ENCODE measurements around the gene NDUFS3. TPM values are rescaled to one million over a fixed set of nuclear protein-coding genes. Genes with fewer than 3 reads are reported as not detected.

NDUFS3 gene
- total and polyA plus RNA-seq, 2 of the 13 experiments (the other 11 are each of a cell fraction or from before 2014, with no cell fraction given), result 151 to 184 TPM

DNA sequence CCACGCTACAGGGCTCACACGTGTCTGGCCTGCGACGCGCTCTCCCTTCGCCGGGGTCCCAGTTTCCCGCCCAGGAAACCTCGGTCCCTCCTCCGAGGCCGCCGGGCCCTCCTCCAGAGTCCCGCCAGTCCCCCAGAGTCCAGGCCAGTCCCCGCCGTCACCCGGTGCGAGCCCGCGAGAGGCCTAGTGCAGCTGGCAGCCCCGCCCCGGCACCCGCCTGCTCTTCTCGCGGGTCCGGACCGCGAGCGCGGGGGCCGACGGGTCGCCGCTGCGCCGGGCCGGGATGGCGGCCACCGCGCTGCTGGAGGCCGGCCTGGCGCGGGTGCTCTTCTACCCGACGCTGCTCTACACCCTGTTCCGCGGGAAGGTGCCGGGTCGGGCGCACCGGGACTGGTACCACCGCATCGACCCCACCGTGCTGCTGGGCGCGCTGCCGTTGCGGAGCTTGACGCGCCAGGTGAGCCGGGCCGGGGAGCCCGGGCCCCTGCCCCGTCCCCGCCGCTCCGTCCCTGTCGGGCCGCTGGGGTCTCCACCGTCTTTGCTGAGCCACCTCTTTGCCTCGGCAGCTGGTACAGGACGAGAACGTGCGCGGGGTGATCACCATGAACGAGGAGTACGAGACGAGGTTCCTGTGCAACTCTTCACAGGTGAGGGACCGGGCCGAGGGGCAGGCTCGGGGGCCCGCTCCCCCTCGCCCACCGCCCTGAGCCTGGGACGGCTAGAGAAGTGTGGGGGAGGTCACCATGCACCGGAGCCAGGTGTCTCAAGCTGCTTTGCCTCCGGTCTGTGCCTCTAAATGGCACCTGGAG is 13.3 kb upstream of the NDUFS3 start, which contains the start of gene PTPMT1 (continued):
- TF ChIP-seq, protein P1, sequence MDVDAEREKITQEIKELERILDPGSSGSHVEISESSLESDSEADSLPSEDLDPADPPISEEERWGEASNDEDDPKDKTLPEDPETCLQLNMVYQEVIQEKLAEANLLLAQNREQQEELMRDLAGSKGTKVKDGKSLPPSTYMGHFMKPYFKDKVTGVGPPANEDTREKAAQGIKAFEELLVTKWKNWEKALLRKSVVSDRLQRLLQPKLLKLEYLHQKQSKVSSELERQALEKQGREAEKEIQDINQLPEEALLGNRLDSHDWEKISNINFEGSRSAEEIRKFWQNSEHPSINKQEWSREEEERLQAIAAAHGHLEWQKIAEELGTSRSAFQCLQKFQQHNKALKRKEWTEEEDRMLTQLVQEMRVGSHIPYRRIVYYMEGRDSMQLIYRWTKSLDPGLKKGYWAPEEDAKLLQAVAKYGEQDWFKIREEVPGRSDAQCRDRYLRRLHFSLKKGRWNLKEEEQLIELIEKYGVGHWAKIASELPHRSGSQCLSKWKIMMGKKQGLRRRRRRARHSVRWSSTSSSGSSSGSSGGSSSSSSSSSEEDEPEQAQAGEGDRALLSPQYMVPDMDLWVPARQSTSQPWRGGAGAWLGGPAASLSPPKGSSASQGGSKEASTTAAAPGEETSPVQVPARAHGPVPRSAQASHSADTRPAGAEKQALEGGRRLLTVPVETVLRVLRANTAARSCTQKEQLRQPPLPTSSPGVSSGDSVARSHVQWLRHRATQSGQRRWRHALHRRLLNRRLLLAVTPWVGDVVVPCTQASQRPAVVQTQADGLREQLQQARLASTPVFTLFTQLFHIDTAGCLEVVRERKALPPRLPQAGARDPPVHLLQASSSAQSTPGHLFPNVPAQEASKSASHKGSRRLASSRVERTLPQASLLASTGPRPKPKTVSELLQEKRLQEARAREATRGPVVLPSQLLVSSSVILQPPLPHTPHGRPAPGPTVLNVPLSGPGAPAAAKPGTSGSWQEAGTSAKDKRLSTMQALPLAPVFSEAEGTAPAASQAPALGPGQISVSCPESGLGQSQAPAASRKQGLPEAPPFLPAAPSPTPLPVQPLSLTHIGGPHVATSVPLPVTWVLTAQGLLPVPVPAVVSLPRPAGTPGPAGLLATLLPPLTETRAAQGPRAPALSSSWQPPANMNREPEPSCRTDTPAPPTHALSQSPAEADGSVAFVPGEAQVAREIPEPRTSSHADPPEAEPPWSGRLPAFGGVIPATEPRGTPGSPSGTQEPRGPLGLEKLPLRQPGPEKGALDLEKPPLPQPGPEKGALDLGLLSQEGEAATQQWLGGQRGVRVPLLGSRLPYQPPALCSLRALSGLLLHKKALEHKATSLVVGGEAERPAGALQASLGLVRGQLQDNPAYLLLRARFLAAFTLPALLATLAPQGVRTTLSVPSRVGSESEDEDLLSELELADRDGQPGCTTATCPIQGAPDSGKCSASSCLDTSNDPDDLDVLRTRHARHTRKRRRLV (CRISPR knock-in tag; IDR thresholded peaks at IDR 0.05), result 0 out of 2 replicates have a peak, but pooled peaks have one; percentile 40
- no peak for TF ChIP-seq TP53 (CRISPR knock-in tag; conservative IDR thresholded peaks at IDR 0.05)
- TF ChIP-seq MED13 (CRISPR knock-in tag; IDR thresholded peaks at IDR 0.05), result peak; percentile 64; the same call in 1 of the 2 replicates
- no peak for TF ChIP-seq NCOA5 (CRISPR knock-in tag; IDR thresholded peaks at IDR 0.05)
- peak; percentile 80 for TF ChIP-seq ZNF143 (CRISPR knock-in tag; IDR thresholded peaks at IDR 0.05)
- TF ChIP-seq YEATS4 (CRISPR knock-in tag; IDR thresholded peaks at IDR 0.05; ENCODE audit: borderline replicate concordance), result peak; percentile 80
- no peak; the same call in 1 of the 2 replicates for TF ChIP-seq RAD21 (CRISPR knock-in tag; IDR thresholded peaks at IDR 0.05)
- no peak for TF ChIP-seq ATAD3A (CRISPR knock-in tag; IDR thresholded peaks at IDR 0.05)
- TF ChIP-seq, protein P2, sequence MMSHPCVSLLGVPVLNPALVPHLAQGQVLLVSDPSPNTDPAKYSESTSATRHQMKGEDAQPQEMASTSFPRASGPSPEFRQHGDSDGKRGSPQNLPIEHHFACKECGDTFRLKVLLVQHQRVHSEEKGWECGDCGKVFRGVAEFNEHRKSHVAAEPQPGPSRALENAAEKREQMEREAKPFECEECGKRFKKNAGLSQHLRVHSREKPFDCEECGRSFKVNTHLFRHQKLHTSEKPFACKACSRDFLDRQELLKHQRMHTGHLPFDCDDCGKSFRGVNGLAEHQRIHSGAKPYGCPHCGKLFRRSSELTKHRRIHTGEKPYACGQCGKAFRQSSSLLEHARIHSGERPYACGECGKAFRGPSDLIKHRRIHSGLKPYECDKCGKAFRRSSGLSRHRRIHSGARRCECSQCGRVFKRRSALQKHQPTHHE (CRISPR knock-in tag; IDR thresholded peaks at IDR 0.05; ENCODE audit: borderline replicate concordance), result peak; percentile 33; the same call in 1 of the 2 replicates
- TF ChIP-seq, protein P3, sequence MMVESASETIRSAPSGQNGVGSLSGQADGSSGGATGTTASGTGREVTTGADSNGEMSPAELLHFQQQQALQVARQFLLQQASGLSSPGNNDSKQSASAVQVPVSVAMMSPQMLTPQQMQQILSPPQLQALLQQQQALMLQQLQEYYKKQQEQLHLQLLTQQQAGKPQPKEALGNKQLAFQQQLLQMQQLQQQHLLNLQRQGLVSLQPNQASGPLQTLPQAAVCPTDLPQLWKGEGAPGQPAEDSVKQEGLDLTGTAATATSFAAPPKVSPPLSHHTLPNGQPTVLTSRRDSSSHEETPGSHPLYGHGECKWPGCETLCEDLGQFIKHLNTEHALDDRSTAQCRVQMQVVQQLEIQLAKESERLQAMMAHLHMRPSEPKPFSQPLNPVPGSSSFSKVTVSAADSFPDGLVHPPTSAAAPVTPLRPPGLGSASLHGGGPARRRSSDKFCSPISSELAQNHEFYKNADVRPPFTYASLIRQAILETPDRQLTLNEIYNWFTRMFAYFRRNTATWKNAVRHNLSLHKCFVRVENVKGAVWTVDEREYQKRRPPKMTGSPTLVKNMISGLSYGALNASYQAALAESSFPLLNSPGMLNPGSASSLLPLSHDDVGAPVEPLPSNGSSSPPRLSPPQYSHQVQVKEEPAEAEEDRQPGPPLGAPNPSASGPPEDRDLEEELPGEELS (CRISPR knock-in tag; IDR thresholded peaks at IDR 0.05), result peak; percentile 20; the same call in 1 of the 2 replicates
- peak; percentile 89 for TF ChIP-seq ZNF776 (CRISPR knock-in tag; IDR thresholded peaks at IDR 0.05)
- TF ChIP-seq, protein P4, sequence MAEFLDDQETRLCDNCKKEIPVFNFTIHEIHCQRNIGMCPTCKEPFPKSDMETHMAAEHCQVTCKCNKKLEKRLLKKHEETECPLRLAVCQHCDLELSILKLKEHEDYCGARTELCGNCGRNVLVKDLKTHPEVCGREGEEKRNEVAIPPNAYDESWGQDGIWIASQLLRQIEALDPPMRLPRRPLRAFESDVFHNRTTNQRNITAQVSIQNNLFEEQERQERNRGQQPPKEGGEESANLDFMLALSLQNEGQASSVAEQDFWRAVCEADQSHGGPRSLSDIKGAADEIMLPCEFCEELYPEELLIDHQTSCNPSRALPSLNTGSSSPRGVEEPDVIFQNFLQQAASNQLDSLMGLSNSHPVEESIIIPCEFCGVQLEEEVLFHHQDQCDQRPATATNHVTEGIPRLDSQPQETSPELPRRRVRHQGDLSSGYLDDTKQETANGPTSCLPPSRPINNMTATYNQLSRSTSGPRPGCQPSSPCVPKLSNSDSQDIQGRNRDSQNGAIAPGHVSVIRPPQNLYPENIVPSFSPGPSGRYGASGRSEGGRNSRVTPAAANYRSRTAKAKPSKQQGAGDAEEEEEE (CRISPR knock-in tag; IDR thresholded peaks at IDR 0.05; ENCODE audit: borderline replicate concordance), result no peak
- TF ChIP-seq SMAD1 (CRISPR knock-in tag; IDR thresholded peaks at IDR 0.05; ENCODE audit: borderline replicate concordance, low read depth), result peak; percentile 16; the same call in 1 of the 2 replicates
- TF ChIP-seq NBN (conservative IDR thresholded peaks at IDR 0.05), result no peak
- TF ChIP-seq ZNF501 (CRISPR knock-in tag; IDR thresholded peaks at IDR 0.05), result peak; percentile 50; the same call in 1 of the 2 replicates
- TF ChIP-seq, protein P5, sequence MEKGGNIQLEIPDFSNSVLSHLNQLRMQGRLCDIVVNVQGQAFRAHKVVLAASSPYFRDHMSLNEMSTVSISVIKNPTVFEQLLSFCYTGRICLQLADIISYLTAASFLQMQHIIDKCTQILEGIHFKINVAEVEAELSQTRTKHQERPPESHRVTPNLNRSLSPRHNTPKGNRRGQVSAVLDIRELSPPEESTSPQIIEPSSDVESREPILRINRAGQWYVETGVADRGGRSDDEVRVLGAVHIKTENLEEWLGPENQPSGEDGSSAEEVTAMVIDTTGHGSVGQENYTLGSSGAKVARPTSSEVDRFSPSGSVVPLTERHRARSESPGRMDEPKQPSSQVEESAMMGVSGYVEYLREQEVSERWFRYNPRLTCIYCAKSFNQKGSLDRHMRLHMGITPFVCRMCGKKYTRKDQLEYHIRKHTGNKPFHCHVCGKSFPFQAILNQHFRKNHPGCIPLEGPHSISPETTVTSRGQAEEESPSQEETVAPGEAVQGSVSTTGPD (CRISPR knock-in tag; IDR thresholded peaks at IDR 0.05), result no peak

Data from HepG2 (cell line).